Measurements from ENCODE around the gene BCLAF3. TPM values are rescaled to one million over a fixed set of nuclear protein-coding genes. Genes with fewer than 3 reads are reported as not detected.

BCLAF3 gene
- total RNA-seq, result 1 to 10 TPM; 2.7 to 3.7 (median 2.9) TPM

DNA sequence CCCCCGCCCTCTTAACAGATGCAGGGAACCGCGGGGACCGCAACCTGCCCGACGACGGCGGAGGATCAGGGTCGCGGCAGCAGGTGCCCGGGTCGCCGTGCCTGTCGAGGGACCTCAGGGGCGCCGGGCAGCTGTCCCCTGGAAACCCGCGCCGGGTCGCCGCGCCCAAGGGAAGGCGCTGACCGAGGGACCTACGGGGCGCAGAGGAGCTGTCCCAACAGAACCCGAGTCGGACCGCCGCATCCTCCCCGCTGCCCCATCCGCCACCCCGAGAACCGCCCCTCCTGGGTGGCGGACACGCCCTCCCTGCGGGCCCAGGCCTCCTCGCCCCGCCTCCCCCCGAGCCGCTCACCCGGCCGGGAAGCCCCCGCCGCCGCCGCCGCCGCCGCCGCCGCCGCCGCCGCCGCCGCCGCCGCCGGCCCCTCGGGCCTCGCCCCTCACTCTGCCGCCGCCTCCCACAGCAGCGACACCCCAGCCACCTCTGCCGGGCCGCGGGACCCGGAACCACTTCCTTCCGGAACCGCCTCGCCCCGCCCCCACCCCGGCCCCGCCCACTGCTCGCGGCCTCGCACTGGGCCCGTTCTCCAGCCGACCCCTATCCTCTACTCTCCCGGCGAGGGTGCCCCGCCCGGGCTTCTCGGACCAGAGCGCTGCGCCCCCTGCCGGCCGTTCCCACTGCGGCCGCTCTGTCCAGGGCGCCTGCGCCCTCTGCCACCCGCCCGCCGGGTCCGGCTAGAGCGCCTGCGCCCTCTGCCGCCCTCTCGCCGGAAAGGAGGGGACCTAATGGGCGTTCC, at the start of gene BCLAF3:
Gene BCLAF3 (minus strand): TSS at position 506 of the 794 bp plus-strand sequence. CDS start 20,797 bp downstream, outside the sequence.
- DNase-seq (peak; percentile 83), ATAC-seq (peak; percentile 90 to 95)
- Mint-ChIP-seq H3K4me3 (peak within 1 kb of the TSS; percentile 89), H3K4me1 (ENCODE audit: low read depth) (peaks cover 12% of the 10 kb centered on the region), H3K27me3 (ENCODE audit: low read depth) (no peaks in the 10 kb centered on the region), H3K9me3 (no peaks in the 10 kb centered on the region), H3K36me3 (ENCODE audit: insufficient read depth) (peaks cover 5% of the 10 kb centered on the region)

GRCh38 chrX:20038966-20039365, 48.1 kb upstream of the BCLAF3 start:
- H3K27me3 Mint-ChIP-seq (ENCODE audit: low read depth), result no peaks in the 10 kb centered on the region
- no peak for ATAC-seq
- H3K36me3 Mint-ChIP-seq (ENCODE audit: insufficient read depth), result no peaks in the 10 kb centered on the region
- no peak overlapping the region for H3K4me3 Mint-ChIP-seq
- H3K4me1 Mint-ChIP-seq (ENCODE audit: low read depth), result no peaks in the 10 kb centered on the region
- no peak for DNase-seq
- H3K9me3 Mint-ChIP-seq, result no peaks in the 10 kb centered on the region

DNA sequence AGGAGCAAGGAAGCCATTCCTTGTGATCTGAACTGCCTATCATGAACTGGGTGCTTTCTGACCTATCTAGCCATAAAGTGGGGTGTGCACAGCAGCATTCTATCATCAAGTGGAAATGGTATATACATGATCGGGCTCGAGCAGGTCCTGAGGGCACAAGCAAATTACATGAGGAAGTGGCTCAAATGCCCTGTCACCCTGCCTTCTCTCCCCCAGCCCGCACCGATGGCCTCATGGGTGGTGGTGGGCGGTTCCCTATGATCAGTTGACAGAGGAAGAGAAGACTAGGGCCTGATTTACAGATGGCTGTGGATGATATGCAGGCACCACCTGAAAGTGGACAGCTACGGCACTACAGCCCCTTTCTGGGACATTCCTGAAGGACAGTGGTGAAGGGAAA, 46.3 kb upstream of the BCLAF3 start:
- H3K36me3 Mint-ChIP-seq (ENCODE audit: insufficient read depth), result no peaks in the 10 kb centered on the region
- no peaks in the 10 kb centered on the region for H3K9me3 Mint-ChIP-seq
- no peak overlapping the region for H3K4me3 Mint-ChIP-seq
- no peak for ATAC-seq
- H3K27me3 Mint-ChIP-seq (ENCODE audit: low read depth), result no peaks in the 10 kb centered on the region
- no peaks in the 10 kb centered on the region for H3K4me1 Mint-ChIP-seq (ENCODE audit: low read depth)
- no peak for DNase-seq

DNA sequence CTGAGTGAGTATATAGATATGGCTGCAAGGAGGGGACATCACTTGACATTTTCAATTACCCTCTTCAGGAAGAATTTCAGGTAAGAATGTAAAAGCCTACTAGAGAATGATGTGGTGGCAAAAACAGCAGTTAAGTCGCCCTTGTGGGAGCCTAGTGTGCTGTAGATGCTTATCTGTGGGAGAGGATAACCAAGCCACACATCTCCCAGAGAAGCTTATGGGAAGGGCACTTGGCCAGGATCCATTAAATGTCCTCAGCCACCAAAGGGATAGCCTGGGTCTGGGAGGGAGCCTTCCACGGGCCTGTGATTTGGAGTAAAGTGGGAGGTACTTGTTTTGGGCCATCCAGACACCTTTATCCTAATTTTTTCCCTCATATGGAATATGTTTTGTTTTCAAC, 41.3 kb upstream of the BCLAF3 start:
- H3K9me3 Mint-ChIP-seq, result no peaks in the 10 kb centered on the region
- no peaks in the 10 kb centered on the region for H3K27me3 Mint-ChIP-seq (ENCODE audit: low read depth)
- no peaks in the 10 kb centered on the region for H3K36me3 Mint-ChIP-seq (ENCODE audit: insufficient read depth)
- peaks cover 8% of the 10 kb centered on the region for H3K4me1 Mint-ChIP-seq (ENCODE audit: low read depth)
- DNase-seq (no peak), ATAC-seq (no peak)
- H3K4me3 Mint-ChIP-seq, result no peak overlapping the region

DNA sequence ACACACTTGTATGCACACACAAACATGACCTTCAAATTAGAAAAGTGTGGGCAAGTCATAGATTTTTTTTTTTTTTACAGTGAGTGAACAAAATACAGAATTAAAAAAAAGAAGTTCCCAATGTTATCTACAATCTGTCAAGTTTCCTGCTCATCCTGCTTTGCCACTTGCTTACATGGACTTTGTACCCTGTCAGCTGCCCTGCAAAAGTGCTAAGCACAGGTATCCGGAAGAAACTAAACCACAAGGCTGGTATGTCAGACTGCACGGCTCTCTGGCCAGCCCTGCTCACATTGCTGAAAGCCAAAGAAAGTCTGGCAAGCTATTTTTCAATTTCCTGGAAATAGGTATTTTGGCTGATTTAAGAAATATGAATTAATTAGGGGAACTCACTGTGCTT, 38.9 kb upstream of the BCLAF3 start:
- Mint-ChIP-seq H3K27me3 (ENCODE audit: low read depth) (no peaks in the 10 kb centered on the region), H3K9me3 (no peaks in the 10 kb centered on the region), H3K4me1 (ENCODE audit: low read depth) (peaks cover 8% of the 10 kb centered on the region), H3K4me3 (no peak overlapping the region), H3K36me3 (ENCODE audit: insufficient read depth) (no peaks in the 10 kb centered on the region)
- ATAC-seq, result no peak
- no peak for DNase-seq

GRCh38 chrX:20028588-20028987, 37.7 kb upstream of the BCLAF3 start:
- Mint-ChIP-seq H3K9me3 (no peaks in the 10 kb centered on the region), H3K27me3 (ENCODE audit: low read depth) (no peaks in the 10 kb centered on the region), H3K36me3 (ENCODE audit: insufficient read depth) (no peaks in the 10 kb centered on the region), H3K4me1 (ENCODE audit: low read depth) (peaks cover 8% of the 10 kb centered on the region), H3K4me3 (no peak overlapping the region)
- no peak for DNase-seq
- ATAC-seq, result no peak

- Mint-ChIP-seq H3K4me3 (no peak overlapping the region), H3K27me3 (ENCODE audit: low read depth) (no peaks in the 10 kb centered on the region), H3K36me3 (ENCODE audit: insufficient read depth) (no peaks in the 10 kb centered on the region), H3K4me1 (ENCODE audit: low read depth) (peaks cover 8% of the 10 kb centered on the region), H3K9me3 (no peaks in the 10 kb centered on the region)
- no peak for ATAC-seq
- DNase-seq, result no peak
Measured at GRCh38 chrX:20026278-20026677, 35.4 kb upstream of the BCLAF3 start.

DNA sequence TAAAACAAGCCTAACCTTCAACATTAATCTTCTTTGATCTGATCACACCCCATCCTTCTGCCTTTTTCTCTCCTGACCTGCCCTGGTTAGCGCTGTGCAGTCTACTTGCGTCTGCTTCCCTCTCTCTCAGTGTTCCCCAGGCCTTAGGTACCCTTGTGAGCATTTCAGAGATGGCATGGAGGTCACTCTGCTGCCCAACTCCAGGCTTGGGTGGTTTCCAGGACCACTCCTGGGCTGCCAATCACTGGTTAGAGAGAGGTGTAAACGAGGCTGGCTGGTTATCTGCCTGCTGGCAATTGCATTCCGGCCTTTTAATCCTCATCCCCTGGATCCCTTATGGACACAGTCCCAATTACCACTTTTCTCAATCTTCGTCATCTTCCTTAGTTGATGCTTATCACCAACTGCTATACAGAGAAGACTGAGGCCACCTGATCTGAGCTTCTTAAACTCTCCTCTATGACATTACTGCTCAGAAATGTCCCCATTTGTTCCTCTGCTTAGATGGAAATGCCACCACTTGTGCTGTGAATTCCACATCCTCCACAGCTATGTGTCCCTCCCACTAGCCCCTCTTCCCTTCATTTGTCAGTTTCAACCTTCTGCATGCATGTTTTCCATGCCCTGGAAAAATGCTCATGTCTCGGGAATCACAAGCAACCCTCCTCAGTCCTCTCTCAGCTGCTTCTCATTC, 29.0 kb upstream of the BCLAF3 start:
- Mint-ChIP-seq H3K4me1 (ENCODE audit: low read depth) (no peaks in the 10 kb centered on the region), H3K9me3 (peaks cover 22% of the 10 kb centered on the region), H3K27me3 (ENCODE audit: low read depth) (peaks cover 6% of the 10 kb centered on the region), H3K4me3 (no peak overlapping the region), H3K36me3 (ENCODE audit: insufficient read depth) (no peaks in the 10 kb centered on the region)
- ATAC-seq, result no peak
- no peak for DNase-seq

- Mint-ChIP-seq H3K27me3 (ENCODE audit: low read depth) (peaks cover 6% of the 10 kb centered on the region), H3K4me3 (no peak overlapping the region), H3K9me3 (peaks cover 22% of the 10 kb centered on the region), H3K36me3 (ENCODE audit: insufficient read depth) (no peaks in the 10 kb centered on the region), H3K4me1 (ENCODE audit: low read depth) (no peaks in the 10 kb centered on the region)
- DNase-seq (no peak), ATAC-seq (no peak)
Measured at GRCh38 chrX:20016616-20016945, 25.7 kb upstream of the BCLAF3 start.

- H3K4me3 Mint-ChIP-seq, result no peak overlapping the region
- DNase-seq (no peak), ATAC-seq (no peak)
- peaks cover 22% of the 10 kb centered on the region for H3K9me3 Mint-ChIP-seq
- H3K36me3 Mint-ChIP-seq (ENCODE audit: insufficient read depth), result no peaks in the 10 kb centered on the region
- H3K27me3 Mint-ChIP-seq (ENCODE audit: low read depth), result peaks cover 6% of the 10 kb centered on the region
- no peaks in the 10 kb centered on the region for H3K4me1 Mint-ChIP-seq (ENCODE audit: low read depth)
Measured at GRCh38 chrX:20015945-20016615, 25.2 kb upstream of the BCLAF3 start.

DNA sequence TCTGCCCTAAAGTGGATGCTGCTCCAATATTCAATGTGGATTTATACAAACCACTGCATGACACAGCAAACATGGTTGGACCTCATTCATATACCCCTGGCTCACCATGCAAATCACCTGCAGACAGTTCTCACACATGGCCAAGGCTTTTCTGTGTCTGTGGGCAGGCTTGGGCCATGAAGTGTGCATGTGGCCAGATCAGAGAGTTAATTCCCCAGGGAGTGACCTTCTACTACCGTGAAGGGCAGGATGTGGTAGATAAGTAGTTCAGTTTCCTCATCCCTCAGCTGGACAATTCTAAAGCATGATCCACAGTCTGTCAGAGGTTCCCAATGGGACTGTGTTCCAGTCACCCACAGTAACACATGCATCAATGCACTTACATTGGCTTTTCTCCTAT, 24.6 kb upstream of the BCLAF3 start:
- no peaks in the 10 kb centered on the region for H3K36me3 Mint-ChIP-seq (ENCODE audit: insufficient read depth)
- ATAC-seq (no peak), DNase-seq (no peak)

DNA sequence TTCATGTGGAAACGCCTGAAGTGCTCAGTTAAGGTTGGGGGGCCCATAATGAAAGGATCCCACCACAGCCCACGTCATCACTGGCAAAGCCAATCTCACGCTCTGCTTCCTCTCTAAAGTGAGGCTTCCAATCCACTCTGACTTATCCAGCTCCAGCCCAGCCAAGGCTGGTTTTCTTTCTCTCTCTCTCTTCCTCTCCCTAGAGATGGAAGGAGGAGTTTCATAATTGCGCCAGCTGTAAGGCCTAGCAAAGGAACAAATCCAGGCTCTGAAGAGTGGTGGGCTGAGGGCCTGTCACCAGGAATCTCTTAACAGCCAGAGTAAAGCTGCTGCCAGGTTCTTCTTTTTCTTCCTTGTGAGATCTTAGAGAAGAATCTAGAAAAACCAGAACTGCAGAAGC, 20.7 kb upstream of the BCLAF3 start:
- Mint-ChIP-seq H3K27me3 (ENCODE audit: low read depth) (no peaks in the 10 kb centered on the region), H3K4me3 (no peak overlapping the region), H3K4me1 (ENCODE audit: low read depth) (no peaks in the 10 kb centered on the region), H3K9me3 (peaks cover 18% of the 10 kb centered on the region), H3K36me3 (ENCODE audit: insufficient read depth) (no peaks in the 10 kb centered on the region)
- ATAC-seq, result no peak
- no peak for DNase-seq

More for the DNA sequence above, 24.6 kb upstream of the BCLAF3 start:
- Mint-ChIP-seq H3K9me3 (peaks cover 22% of the 10 kb centered on the region), H3K4me3 (no peak overlapping the region), H3K4me1 (ENCODE audit: low read depth) (no peaks in the 10 kb centered on the region), H3K27me3 (ENCODE audit: low read depth) (peaks cover 5% of the 10 kb centered on the region)

- ATAC-seq (no peak), DNase-seq (no peak)
- no peaks in the 10 kb centered on the region for H3K36me3 Mint-ChIP-seq (ENCODE audit: insufficient read depth)
- H3K27me3 Mint-ChIP-seq (ENCODE audit: low read depth), result no peaks in the 10 kb centered on the region
- no peaks in the 10 kb centered on the region for H3K4me1 Mint-ChIP-seq (ENCODE audit: low read depth)
- no peak overlapping the region for H3K4me3 Mint-ChIP-seq
- H3K9me3 Mint-ChIP-seq, result no peaks in the 10 kb centered on the region
Measured at GRCh38 chrX:20007962-20008622, 17.2 kb upstream of the BCLAF3 start.

DNA sequence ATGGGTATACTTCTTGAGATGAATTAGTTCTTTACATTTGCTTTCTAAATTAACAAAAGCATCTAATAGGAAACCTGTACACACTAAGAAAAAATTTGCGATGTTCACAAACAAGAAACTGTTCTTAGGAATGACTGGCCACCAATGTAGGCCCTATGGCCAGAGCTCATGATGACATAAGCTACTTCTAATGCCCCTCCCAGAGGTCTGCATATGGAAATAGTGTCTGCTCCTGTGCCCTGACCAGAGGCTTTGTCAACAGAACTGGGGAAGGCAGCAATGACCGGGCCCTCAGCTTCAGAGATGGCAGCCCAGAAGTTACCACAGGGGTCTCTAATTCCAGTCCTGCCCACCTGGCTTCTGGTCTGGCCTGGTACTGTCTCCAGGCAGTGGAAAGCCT, 15.0 kb upstream of the BCLAF3 start:
- Mint-ChIP-seq H3K4me1 (ENCODE audit: low read depth) (no peaks in the 10 kb centered on the region), H3K4me3 (no peak overlapping the region), H3K36me3 (ENCODE audit: insufficient read depth) (no peaks in the 10 kb centered on the region), H3K9me3 (no peaks in the 10 kb centered on the region), H3K27me3 (ENCODE audit: low read depth) (no peaks in the 10 kb centered on the region)
- DNase-seq (no peak), ATAC-seq (no peak)
